PC-3 (cell line): ENCODE results near the gene ORC5. TPM values are rescaled to one million over a fixed set of nuclear protein-coding genes. Genes with fewer than 3 reads are reported as not detected.
"Not testable (repeated sequence)": the region's sequence is repeated elsewhere in the genome, so short reads cannot be mapped to it uniquely, and the experiment has no call there.

Experiments used
- ATAC-seq: fragments of 200-7000 bp; cut with Tn5 transposase; 2 replicates; pipeline ENCODE4 v1.9.1; 2020; ENCODE audit warnings: mild to moderate bottlenecking, moderate library complexity
- BruUV-seq: library from RNA; stranded (reverse); fragments of 400-500 nt; replicated peaks from 2 replicates; lab custom pipeline; 2021; lab: Mats Ljungman, UMichigan
- CTCF ChIA-PET: fragments of 300-600 bp; sonication (Branson Sonifier 250); formaldehyde crosslinking; loops from one replicate; lab custom pipeline; 2022; ENCODE audit warnings: antibody characterized with exemption; lab: Charles Lee
- POLR2A ChIA-PET: fragments of 300-600 bp; sonication (Branson Sonifier 250); formaldehyde crosslinking; loops from one replicate; lab custom pipeline; 2022; ENCODE audit warnings: antibody characterized with exemption; ENCODE audit not compliant: unreplicated experiment; lab: Charles Lee
- DNase-seq: peaks from one replicate; pipeline ENCODE4 v3.0.0-alpha.2; 2015
- H2AFZ ChIP-seq: fragments of 300-600 bp; sonication (generic); 2 replicates; pipeline ENCODE4 v1.6.0; 2016; ENCODE audit warnings: antibody characterized with exemption, low read length
- H3F3A ChIP-seq: fragments of 300-600 bp; sonication (generic); one replicate; pipeline ENCODE4 v1.6.0; 2017; ENCODE audit warnings: antibody characterized with exemption, low read length, control low read depth, mild to moderate bottlenecking; ENCODE audit not compliant: unreplicated experiment
- H3K27ac ChIP-seq: fragments of 300-600 bp; sonication (generic); 2 replicates; pipeline ENCODE4 v1.5.1; 2016; ENCODE audit warnings: mild to moderate bottlenecking, low read length
- H3K27me3 ChIP-seq: fragments of 300-600 bp; sonication (generic); 2 replicates; pipeline ENCODE4 v1.6.1; 2016; ENCODE audit warnings: low read length, mixed read lengths
- H3K36me3 ChIP-seq: fragments of 300-600 bp; sonication (generic); 2 replicates; pipeline ENCODE4 v1.6.1; 2016; ENCODE audit warnings: low read depth, mixed run types, low read length, mixed read lengths
- H3K4me1 ChIP-seq: fragments of 300-600 bp; sonication (generic); 2 replicates; pipeline ENCODE4 v1.5.1; 2016; ENCODE audit warnings: low read length; ENCODE audit not compliant: insufficient read depth
- H3K4me2 ChIP-seq: fragments of 300-600 bp; sonication (generic); 2 replicates; pipeline ENCODE4 v1.6.0; 2016; ENCODE audit warnings: low read length
- H3K4me3 ChIP-seq: fragments of 300-600 bp; sonication (generic); 2 replicates; pipeline ENCODE4 v1.5.1; 2016; ENCODE audit warnings: mild to moderate bottlenecking, low read length, mixed read lengths
- H3K79me2 ChIP-seq: fragments of 300-600 bp; sonication (generic); 2 replicates; pipeline ENCODE4 v1.6.1; 2017; ENCODE audit warnings: low read length, mixed read lengths
- H3K9ac ChIP-seq: fragments of 300-600 bp; sonication (generic); 2 replicates; pipeline ENCODE4 v1.6.0; 2016; ENCODE audit warnings: mild to moderate bottlenecking, low read length
- H3K9me2 ChIP-seq: fragments of 300-600 bp; sonication (generic); replicated peaks from 2 replicates; pipeline ENCODE4 v1.6.1; 2016; ENCODE audit warnings: mixed run types, low read length, mixed read lengths
- H3K9me3 ChIP-seq: fragments of 300-600 bp; sonication (generic); 2 replicates; pipeline ENCODE4 v1.6.1; 2016; ENCODE audit warnings: low read length, mixed read lengths
- H4K20me1 ChIP-seq: fragments of 300-600 bp; sonication (generic); 2 replicates; pipeline ENCODE4 v1.6.1; 2016; ENCODE audit warnings: low read length, mixed read lengths
- CTCF ChIP-seq: fragments of 300-600 bp; sonication (generic); conservative IDR thresholded peaks from 2 replicates; pipeline ENCODE4 v1.5.1; 2017; ENCODE audit warnings: antibody characterized with exemption, low read depth, mild to moderate bottlenecking, low read length
- EZH2 ChIP-seq: fragments of 300-600 bp; sonication (generic); IDR thresholded peaks from one replicate; pipeline ENCODE4 v1.6.1; 2017; ENCODE audit warnings: antibody characterized with exemption, mild to moderate bottlenecking, low read length; ENCODE audit not compliant: unreplicated experiment
- EZH2phosphoT487 ChIP-seq: fragments of 300-600 bp; sonication (generic); IDR thresholded peaks from 2 replicates; pipeline ENCODE4 v1.6.1; 2018; ENCODE audit warnings: mild to moderate bottlenecking, antibody characterized with exemption, low read length, borderline replicate concordance
- intact Hi-C: fragments of 100-400 bp; cut with micrococcal nuclease; formaldehyde crosslinking; loops from 2 replicates; pipeline ENCODE4 v1.9.0; 2023
- total RNA-seq: library from RNA; depleted of rRNA; stranded (reverse); fragments of >200 nt; gene quantifications from 2 replicates; pipeline ENCODE4 v1.2.3, GENCODE V29; 2014

ORC5 gene
- total RNA-seq, 1 experiment from 2014 or later = 34.5 TPM

- Histone ChIP-seq H3F3A (no peaks in the 10 kb centered on the region), H3K27ac (no peak overlapping the region), H3K4me3 (no peak overlapping the region), H2AFZ (no peak overlapping the region), H3K36me3 (no peaks in the 10 kb centered on the region), H3K9me3 (no peaks in the 10 kb centered on the region), H3K4me2 (no peak overlapping the region), H3K4me1 (no peaks in the 10 kb centered on the region), H3K9me2 (no peaks in the 10 kb centered on the region), H4K20me1 (no peaks in the 10 kb centered on the region), H3K27me3 (peaks cover 25% of the 10 kb centered on the region; the same call in 1 of the 2 replicates), H3K9ac (no peak overlapping the region), H3K79me2 (no peaks in the 10 kb centered on the region)
- CTCF ChIA-PET = no interaction called here
- intact Hi-C loops = no loop called here
- TF ChIP-seq EZH2 (no peak), CTCF (no peak), EZH2phosphoT487 (no peak)
- POLR2A ChIA-PET = no interaction called here
- ATAC-seq = no peak
- no TSS peak for BruUV-seq
- DNase-seq = no peak
Measured at GRCh38 chr7:104240401-104240800, 32.6 kb upstream of the ORC5 start.

GRCh38 chr7:104234990-104235389 lies 27.2 kb upstream of the ORC5 start:
- H3K9me3 ChIP-seq, H3K27me3 ChIP-seq, H3K9ac ChIP-seq, H3K27ac ChIP-seq, H3K9me2 ChIP-seq, H3K4me2 ChIP-seq, H3K4me1 ChIP-seq, H4K20me1 ChIP-seq, H3K4me3 ChIP-seq, DNase-seq, H3F3A ChIP-seq, H3K79me2 ChIP-seq, ATAC-seq, BruUV-seq, H2AFZ ChIP-seq, H3K36me3 ChIP-seq, POLR2A ChIA-PET, CTCF ChIA-PET: not testable (repeated sequence)
- intact Hi-C loops = loop anchor here (5.0 kb wide), 2 partner anchors 612 to 682 kb away; no protein-coding TSS in a partner anchor

- intact Hi-C loops = loop anchor here (1.0 to 5.0 kb wide), 4 partner anchors 21 to 686 kb away; no protein-coding TSS in a partner anchor
- H2AFZ ChIP-seq = no peak overlapping the region
- BruUV-seq = no TSS peak
- H4K20me1 ChIP-seq = no peaks in the 10 kb centered on the region
- no peak overlapping the region for H3K27ac ChIP-seq
- H3K4me3 ChIP-seq = no peak overlapping the region
- no peaks in the 10 kb centered on the region for H3K79me2 ChIP-seq
- peaks cover 12% of the 10 kb centered on the region for H3K27me3 ChIP-seq
- no peaks in the 10 kb centered on the region for H3K9me2 ChIP-seq
- no peak overlapping the region for H3K9ac ChIP-seq
- ATAC-seq (peak; percentile 95), DNase-seq (peak; percentile 61)
- no peaks in the 10 kb centered on the region for H3K9me3 ChIP-seq
- H3K36me3 ChIP-seq = no peaks in the 10 kb centered on the region
- H3F3A ChIP-seq = no peaks in the 10 kb centered on the region
- H3K4me1 ChIP-seq = no peaks in the 10 kb centered on the region
- H3K4me2 ChIP-seq = no peak overlapping the region
- TF ChIP-seq EZH2phosphoT487 (no peak), CTCF (peak; percentile 75), EZH2 (no peak)
- CTCF ChIA-PET = interaction anchor here (0.6 to 1.2 kb wide), 6 partner anchors 10 to 616 kb away, joined by 3 to 9 read pairs (median 4); no protein-coding TSS in a partner anchor
- POLR2A ChIA-PET = no interaction called here
Measured at GRCh38 chr7:104231054-104232046, 23.5 kb upstream of the ORC5 start.
